Endometrial microvascular endothelial cells (primary cell): Measurements from ENCODE around the gene SND1. TPM values are rescaled to one million over a fixed set of nuclear protein-coding genes. Genes with fewer than 3 reads are reported as not detected.
"Not testable (repeated sequence)": the region's sequence is repeated elsewhere in the genome, so short reads cannot be mapped to it uniquely, and the experiment has no call there.

Experiments
- in situ Hi-C: cut with HindIII; loops from 2 replicates; pipeline ENCODE4 v1.10.0; 2017; ENCODE audit warnings: low sequenced_read_pairs, low pct_unique_long_range_greater_than_20kb; ENCODE audit errors: inconsistent ontology term
- total RNA-seq: library from RNA; depleted of rRNA; stranded (reverse); fragments of >200 nt; gene quantifications from one replicate; pipeline ENCODE4 v1.2.3, GENCODE V29; 2015; ENCODE audit errors: inconsistent ontology term

Gene SND1
- total RNA-seq, 1 donor from 2014 or later = 223 TPM

GRCh38 chr7:128098629-128099028, 446.6 kb downstream of the SND1 start:
- in situ Hi-C loops = no loop called here

DNA sequence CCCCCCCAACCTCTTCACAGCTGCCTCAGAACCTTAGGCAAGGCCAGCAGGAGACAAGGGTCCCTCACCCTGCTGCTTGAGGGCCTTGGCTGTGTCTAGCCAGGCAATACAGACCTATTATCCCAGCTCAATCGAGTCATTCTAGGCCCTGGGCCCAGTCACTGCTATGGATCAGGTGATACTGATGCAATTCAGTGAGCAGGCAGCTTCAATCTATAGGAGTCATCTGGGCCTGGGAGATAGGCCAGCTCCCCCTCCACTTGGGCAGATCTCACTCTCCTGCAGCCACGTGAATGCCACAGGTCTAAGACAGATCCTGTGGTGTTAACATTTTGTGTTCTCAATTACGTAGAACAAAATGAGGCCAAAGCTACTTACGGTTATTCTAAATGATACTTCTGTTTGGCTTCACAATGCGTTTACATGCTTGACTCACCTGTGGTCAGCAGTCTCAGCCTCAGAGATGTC, 447.2 kb downstream of the SND1 start:
- in situ Hi-C loops = no loop called here

GRCh38 chr7:128100225-128100948, 448.4 kb downstream of the SND1 start:
- in situ Hi-C loops = no loop called here

DNA sequence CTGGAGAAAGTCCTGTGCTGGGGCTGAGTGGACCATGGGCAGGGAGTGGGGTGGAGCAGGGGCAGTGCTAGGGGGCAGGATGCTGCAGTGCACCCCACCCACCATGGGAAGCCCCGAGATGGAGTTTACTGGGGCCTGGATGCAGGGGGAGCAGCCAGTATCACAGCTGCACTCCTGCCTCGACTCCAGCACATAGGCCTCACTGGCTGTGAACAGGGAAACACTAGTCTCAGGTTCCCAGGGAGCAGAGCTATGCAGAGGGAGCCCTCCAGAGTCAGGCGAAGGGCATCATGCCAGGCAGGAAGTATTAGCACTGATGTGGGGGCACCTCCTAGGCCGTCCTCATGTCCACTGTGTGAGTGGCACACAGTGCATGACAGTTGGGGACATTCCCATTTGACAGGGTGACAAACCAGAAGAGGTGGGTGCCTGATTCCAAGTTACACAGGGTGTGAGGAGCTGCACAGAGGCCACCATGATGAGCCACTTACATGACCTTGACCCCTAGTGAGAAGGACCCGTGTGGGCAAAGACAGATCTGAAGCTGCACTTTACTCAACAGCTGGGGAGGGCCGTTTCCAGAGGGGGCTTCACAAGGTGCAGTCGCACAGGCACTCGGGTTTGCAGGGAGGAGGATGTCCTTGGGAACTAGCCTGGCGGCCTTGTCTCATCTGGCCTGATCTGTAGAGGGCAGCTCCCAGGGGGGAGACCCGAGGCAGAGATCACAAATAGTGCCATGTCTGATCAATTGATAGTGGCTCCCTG, 449.1 kb downstream of the SND1 start:
- in situ Hi-C loops = no loop called here

GRCh38 chr7:128102490-128103291, 450.7 kb downstream of the SND1 start:
- in situ Hi-C loops = no loop called here

DNA sequence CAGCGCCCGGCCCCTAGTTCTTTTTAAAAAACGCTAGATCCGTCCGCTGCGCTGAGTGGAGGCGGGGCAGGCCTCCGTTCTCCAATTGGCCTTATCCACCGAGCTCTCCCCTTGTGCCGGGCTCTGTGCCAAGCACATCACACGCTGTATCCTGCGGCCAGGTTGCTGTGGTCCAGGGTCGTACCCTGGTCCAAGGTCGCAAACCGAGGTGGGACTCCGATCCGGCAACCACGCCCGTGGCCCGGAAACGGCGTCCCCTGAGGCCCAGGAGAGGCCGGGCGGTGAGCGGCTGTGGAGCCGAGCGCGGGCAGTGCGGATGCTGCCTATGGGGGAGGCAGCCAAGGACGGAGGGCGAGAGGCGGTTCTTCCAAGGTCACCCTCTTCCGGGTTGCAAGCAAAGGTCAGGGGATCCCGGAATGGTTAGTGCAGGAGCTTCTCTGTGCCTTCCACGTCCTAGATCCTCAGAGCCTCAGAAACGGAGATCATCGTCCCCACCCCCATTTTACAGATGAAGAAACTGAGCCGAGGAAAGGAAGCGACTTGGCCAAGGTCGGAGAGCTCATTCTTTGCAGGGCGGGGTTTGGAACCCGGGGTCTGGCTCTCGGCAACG, 451.6 kb downstream of the SND1 start:
- in situ Hi-C loops = no loop called here

- in situ Hi-C loops = no loop called here
Observed at GRCh38 chr7:128104108-128104742, 452.2 kb downstream of the SND1 start.

DNA sequence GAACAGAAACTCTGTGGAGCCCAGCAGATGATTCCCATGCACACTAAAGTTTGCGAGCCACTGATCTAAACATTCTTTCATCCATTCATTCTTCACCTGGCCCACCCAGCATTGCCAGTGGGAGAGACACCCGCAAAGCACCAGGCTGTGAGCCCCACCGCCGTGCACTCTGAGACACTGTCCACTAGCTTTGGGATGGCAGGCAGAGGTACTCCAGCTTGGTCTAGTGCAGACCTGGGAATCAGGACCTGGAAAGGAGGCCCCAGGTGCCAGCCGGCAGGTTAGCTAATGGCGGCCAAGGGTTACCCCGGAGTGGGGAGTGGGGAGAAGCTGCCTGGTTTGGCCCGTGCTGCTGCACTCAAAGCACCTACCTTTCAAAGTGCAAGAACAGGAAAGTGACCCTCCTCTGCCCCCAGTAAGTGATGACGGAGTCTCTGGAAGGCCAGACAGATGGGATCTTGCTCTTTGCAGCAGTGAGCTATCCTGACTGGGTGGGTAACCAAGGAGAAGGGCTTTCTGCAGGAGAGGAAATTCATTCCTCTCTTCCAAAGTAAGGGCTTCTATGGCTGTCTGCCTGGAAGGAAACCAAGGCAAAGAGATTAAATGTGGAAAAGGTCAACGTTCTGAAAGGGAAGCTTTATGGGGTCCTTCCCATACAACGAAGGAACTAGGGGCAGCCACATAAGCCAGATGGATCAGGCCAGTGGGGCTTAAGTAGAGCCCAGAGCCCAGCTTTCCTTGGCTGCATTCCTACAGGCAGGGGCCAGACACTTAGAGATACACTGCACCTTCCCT, 453.4 kb downstream of the SND1 start:
- in situ Hi-C loops = no loop called here

DNA sequence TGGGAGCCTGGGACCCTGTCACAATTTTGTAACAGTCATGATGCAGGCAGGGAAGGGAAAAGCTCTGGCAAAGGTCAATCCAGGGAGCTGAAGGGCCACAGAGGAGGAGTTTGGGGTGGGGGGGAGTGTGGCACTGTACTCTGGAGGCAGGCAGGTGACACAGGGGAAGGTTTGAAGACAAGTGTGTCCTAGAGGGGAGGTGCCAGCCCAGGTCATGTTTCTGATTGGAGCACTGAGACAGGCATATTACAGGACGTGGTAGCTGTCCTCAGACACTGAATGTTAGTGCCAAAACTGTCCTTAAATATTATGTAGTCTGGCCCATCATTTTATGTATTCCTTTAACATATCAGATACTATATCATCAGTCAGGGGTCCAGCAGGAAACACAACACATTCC, 454.8 kb downstream of the SND1 start:
- in situ Hi-C loops = no loop called here

DNA sequence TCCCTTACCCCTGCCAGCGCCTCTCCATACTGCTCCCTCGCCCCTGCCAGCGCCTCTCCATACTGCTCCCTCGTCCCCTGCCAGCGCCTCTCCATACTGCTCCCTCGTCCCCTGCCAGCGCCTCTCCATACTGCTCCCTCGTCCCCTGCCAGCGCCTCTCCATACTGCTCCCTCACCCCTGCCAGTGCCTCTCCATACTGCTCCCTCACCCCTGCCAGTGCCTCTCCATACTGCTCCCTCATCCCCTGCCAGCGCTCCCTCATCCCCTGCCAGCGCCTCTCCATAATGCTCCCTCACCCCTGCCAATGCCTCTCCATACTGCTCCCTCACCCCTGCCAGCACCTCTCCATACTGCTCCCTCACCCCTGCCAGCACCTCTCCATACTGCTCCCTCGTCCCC, 455.5 kb downstream of the SND1 start:
- in situ Hi-C loops = not testable (repeated sequence)

DNA sequence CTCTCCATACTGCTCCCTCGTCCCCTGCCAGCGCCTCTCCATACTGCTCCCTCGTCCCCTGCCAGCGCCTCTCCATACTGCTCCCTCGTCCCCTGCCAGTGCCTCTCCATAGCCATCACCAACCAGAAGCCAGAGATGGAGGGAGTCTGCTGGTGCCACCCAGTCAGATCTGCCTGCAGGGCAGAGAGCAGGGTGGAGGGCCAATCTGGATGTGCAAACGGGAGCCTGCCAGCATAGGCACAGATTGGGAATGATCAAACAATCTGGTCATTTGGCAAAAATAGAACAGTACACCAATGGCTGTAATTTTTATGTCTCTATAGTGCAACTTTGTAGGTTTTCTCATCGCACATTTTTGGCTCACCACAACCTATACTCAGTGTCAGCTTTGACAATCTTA, 456.1 kb downstream of the SND1 start:
- in situ Hi-C loops = no loop called here

DNA sequence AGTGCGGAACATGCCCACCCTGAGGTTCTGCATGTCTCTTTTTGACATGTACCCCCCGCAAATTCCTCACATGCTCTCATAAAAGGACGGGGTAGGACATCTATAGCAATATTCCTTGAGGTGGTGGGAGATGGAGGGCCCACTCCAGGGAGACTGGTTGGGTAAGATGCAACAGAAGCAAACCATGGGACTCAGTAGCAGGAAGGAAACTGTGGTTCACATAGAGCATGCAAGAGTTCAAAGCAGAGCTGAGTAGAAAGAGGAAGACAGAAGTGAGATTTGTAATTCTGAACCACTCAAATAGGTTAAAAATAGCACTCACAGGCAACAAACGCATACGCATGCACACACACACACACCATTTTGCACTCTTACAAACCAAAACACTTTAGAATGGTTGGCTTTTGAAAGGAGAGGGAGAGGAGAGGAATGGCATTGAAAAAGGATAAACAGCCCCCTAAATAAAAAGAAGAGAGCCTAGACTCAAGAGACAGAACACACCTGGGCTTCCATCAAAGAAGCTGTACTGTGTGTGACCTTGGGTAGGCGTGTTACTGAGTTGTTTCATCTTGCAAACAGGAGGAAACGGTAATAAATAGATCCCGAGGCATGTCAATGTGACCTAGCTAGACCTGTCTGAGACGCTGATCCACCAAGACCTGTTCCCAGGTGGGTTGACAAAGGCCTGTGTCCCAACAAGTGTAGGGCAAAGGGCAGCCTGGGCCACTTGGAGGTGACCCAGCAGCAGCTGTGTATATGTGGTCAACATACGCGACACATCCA, 456.8 kb downstream of the SND1 start:
- in situ Hi-C loops = no loop called here

DNA sequence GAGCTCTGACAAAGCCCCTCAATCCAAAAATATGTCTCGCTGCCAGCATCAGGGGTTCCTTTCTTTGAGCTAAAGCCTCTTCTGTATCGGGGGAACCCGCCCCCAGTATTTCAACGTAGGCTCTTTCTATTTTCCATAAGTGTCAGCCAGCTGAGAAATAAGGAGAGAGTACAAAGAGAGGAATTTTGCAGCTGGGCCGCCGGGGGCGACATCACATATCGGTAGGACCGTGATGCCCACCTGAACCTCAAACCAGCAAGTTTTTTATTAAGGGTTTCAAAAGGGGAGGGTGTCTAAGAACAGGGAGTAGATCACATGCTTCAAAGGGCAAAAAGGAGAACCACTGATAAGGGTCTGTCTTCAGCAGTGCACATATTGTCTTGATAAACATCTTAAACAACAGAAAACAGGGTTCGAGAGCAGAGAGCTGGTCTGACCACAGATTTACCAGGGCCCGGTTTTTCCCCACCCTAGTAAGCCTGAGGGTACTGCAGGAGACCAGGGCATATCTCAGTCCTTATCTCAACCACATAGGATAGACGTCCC, 457.5 kb downstream of the SND1 start:
- in situ Hi-C loops = not testable (repeated sequence)

GRCh38 chr7:128110641-128111364, 458.8 kb downstream of the SND1 start:
- in situ Hi-C loops = no loop called here

DNA sequence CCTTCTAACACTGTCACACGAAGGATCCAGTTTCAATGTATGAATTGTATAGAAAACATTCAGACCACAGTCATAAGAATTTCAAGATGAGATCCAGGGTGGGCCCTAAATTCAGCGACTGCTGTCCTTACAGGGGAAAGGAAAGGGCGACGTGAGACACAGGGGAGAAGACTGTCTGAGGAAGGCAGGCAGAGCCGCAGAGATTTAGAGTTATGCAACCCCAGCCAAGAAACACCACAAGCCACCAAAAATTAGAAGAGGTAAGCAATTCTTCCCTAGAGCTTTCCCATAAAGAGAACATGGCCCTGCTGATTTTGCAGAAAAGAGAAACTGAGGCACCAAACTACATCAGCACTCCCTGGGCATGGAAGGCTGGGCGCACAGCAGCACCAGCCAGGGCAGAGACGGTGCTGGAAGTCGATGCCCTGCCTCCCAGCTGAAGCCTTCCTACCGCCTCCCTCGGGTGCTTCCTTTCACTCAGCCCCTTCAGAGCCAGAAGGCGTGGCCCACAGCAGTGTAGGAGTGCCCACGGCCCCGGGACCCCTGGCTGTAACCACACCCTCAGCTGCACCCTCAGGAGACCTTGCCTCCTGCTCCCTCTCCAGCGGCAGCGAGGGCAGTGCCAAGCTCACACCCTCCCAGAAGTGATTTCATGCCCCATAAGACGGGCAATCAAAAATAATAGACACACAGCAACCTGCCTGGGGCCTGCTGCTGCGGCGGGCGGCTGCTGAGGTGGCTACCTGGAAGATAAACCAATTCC, 460.2 kb downstream of the SND1 start:
- in situ Hi-C loops = no loop called here

GRCh38 chr7:128112781-128113221, 460.8 kb downstream of the SND1 start:
- in situ Hi-C loops = no loop called here
